IPS-15b (cell line): Measurements from ENCODE around the gene CPXM2.

Source experiments
- H3K27me3 ChIP-seq: one replicate; pipeline ENCODE4 v1.6.1; 2013; ENCODE audit warnings: low read length; ENCODE audit not compliant: control insufficient read depth, insufficient read depth
- H3K36me3 ChIP-seq: one replicate; pipeline ENCODE4 v1.6.1; 2013; ENCODE audit warnings: low read length; ENCODE audit not compliant: control insufficient read depth, insufficient read depth
- H3K4me1 ChIP-seq: one replicate; pipeline ENCODE4 v1.6.1; 2013; ENCODE audit warnings: mild to moderate bottlenecking, low read length; ENCODE audit not compliant: control insufficient read depth, insufficient read depth
- H3K4me3 ChIP-seq: one replicate; pipeline ENCODE4 v1.5.1; 2013; ENCODE audit warnings: low read depth, low read length
- H3K9ac ChIP-seq: one replicate; pipeline ENCODE4 v1.6.1; 2013; ENCODE audit warnings: low read depth, mild to moderate bottlenecking, low read length
- H3K9me3 ChIP-seq: one replicate; pipeline ENCODE4 v1.6.1; 2013; ENCODE audit warnings: mild to moderate bottlenecking, low read length; ENCODE audit not compliant: control insufficient read depth, insufficient read depth

Gene CPXM2

DNA sequence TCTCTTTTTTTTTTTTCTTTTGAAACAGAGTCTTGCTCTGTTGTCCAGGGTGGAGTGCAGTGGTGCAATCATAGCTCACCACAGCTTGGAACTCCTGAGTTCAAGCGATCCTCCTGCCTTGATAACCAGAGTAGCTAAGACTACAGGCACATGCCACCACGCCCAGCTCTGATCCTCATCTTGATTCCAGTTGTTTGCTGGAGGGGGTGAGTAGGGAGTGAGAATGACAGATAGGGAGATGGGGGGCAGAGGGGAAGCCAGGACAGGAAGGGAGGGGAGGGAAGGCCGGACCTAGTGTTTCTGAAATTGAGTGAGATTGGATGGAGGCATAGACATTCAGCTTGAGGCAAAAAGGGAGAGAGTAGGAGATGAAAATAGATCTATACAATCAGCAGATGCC is 25.2 kb upstream of the CPXM2 start:
- H3K9ac ChIP-seq: no peak overlapping the region
- H3K4me1 ChIP-seq: peaks cover 2% of the 10 kb centered on the region
- no peak overlapping the region for H3K4me3 ChIP-seq
- no peaks in the 10 kb centered on the region for H3K27me3 ChIP-seq
- no peaks in the 10 kb centered on the region for H3K36me3 ChIP-seq
- H3K9me3 ChIP-seq: peaks cover 2% of the 10 kb centered on the region

DNA sequence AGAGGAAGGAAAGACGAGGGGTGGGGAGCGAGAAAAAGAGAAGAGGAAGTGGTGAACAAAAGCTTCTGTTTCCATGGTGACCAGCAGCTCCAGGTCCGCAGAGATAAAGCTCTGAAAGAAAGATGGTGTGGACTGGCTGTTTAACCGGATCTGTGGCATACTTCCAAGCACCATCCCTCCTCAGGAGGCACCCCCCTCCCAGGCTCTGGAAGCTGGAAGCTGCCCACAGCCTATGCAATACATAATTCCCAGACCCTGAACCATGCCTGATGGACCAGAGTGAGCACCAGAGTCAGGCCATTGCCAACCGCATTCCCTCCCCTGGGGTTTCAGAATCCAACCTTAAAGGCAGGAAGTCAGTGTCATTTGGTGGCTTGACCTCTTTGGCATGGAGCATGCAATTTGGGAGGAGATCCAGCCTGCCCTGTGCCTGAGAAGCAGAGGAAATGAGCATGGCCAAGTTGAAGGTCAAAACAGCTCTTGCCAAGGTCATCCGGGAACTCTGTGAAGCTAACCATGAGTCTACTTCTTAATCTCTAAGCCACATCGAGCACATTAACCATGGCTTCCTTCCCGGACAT is 22.2 kb upstream of the CPXM2 start:
- no peaks in the 10 kb centered on the region for H3K36me3 ChIP-seq
- H3K4me3 ChIP-seq: no peak overlapping the region
- no peak overlapping the region for H3K9ac ChIP-seq
- H3K4me1 ChIP-seq: peaks cover 2% of the 10 kb centered on the region
- H3K27me3 ChIP-seq: no peaks in the 10 kb centered on the region
- H3K9me3 ChIP-seq: peaks cover 2% of the 10 kb centered on the region

DNA sequence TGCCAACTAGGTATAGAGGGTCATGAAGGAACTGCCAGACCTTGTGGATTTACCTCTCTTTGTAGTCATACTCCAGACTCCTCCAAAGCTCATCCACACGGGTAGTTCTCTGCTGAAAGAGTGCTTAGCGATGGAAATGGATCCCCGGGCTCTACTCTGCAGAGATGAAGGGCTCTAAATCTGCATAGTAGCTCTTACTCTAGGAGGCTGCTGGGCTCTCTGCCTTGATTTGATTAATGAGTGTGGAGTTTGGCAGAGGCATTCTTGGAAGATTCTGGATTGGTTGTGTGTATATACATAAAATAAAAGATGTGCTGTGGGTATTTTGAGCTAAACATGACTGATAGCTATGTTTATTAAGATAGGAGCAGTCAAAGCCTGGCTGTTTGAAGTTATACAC is 21.3 kb upstream of the CPXM2 start:
- Histone ChIP-seq H3K4me3 (no peak overlapping the region), H3K9ac (no peak overlapping the region), H3K36me3 (no peaks in the 10 kb centered on the region), H3K9me3 (no peaks in the 10 kb centered on the region), H3K4me1 (peaks cover 2% of the 10 kb centered on the region), H3K27me3 (no peaks in the 10 kb centered on the region)

DNA sequence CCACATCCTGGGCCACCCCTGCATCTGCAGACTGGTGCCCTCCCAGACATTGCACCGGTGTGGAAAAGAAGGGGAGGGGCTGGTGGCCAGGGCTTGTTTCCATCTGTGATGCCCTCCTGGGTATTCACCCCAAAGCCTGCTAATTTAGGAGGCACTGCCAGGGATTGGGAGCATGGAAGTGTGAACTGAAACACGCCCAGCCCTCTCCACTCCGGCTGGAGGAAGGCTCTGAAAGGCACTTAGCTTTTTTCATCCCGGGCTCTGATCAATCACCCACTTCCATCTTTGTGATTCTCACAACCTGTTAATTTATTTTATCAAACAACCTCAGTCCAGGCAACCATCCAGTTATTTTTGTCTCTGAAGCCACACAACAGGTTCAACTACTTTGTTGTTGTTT is 20.9 kb upstream of the CPXM2 start:
- H3K36me3 ChIP-seq: no peaks in the 10 kb centered on the region
- H3K4me1 ChIP-seq: peaks cover 2% of the 10 kb centered on the region
- no peaks in the 10 kb centered on the region for H3K27me3 ChIP-seq
- no peak overlapping the region for H3K9ac ChIP-seq
- no peak overlapping the region for H3K4me3 ChIP-seq
- no peaks in the 10 kb centered on the region for H3K9me3 ChIP-seq

DNA sequence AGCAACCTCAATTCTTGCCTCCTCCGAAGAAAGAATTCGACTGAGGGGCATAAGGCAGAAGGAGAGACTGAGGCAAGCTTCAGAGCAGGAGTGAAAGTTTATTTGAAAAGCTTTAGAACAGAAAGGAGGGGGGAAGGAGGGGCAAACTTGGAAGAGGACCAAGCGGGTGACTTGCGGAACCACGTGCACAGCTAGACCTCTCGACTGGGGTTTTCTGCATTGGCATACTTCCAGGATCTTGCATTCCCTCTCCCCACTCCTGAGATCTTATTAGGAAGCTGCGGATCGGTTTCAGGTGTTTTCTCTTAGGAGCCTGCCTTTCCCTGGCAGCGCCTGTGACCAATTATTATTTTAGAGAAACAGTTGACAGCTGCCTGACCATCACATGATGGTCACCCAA is 20.3 kb upstream of the CPXM2 start:
- no peak overlapping the region for H3K4me3 ChIP-seq
- H3K9me3 ChIP-seq: no peaks in the 10 kb centered on the region
- no peaks in the 10 kb centered on the region for H3K36me3 ChIP-seq
- H3K4me1 ChIP-seq: peaks cover 5% of the 10 kb centered on the region
- H3K27me3 ChIP-seq: peaks cover under 1% of the 10 kb centered on the region
- no peak overlapping the region for H3K9ac ChIP-seq

DNA sequence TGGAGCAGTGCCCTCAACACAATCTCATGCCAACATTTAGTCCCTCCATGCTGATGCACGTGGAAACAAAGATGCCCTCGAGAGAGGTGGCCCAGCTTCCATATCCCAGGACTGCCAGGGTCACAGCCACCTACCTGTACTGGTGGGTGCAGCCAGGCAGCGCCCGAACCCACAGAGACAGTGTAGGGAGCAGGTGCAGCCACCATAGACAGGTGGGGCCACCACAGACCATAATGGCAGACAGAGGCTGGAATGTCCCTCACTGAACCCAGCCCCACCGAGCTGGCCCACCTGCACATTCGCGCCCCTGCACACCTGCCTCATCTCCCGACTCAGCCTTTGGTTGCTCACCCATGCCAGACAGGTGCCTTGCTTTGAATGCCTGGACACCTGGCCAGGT is 18.3 kb upstream of the CPXM2 start:
- no peaks in the 10 kb centered on the region for H3K9me3 ChIP-seq
- H3K27me3 ChIP-seq: peaks cover 3% of the 10 kb centered on the region

DNA sequence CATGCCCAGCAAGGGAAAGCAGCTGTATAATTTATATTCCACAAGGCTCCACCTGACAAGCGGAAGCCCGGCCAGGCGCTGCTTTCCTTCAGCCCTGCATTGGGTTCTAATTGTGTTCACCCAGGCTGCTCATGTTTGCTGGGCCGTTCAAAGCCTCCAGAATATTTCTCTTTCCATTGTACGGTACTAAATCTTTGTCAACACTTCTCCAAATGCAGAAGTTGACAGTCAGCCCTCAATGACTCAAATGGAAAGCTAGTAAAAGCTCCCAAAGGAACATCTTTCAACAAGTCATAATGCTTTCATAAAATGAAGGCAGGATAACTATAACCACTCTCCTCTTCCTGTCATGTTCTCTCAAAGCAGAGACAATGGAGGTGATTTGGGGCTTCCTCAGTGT is 17.8 kb upstream of the CPXM2 start:
- Histone ChIP-seq H3K9me3 (no peaks in the 10 kb centered on the region), H3K36me3 (no peaks in the 10 kb centered on the region), H3K4me1 (peaks cover 9% of the 10 kb centered on the region), H3K27me3 (peaks cover 3% of the 10 kb centered on the region), H3K9ac (no peak overlapping the region), H3K4me3 (no peak overlapping the region)

More for the DNA sequence above, 18.3 kb upstream of the CPXM2 start:
- Histone ChIP-seq H3K4me1 (peaks cover 9% of the 10 kb centered on the region), H3K36me3 (no peaks in the 10 kb centered on the region), H3K9ac (no peak overlapping the region), H3K4me3 (no peak overlapping the region)

DNA sequence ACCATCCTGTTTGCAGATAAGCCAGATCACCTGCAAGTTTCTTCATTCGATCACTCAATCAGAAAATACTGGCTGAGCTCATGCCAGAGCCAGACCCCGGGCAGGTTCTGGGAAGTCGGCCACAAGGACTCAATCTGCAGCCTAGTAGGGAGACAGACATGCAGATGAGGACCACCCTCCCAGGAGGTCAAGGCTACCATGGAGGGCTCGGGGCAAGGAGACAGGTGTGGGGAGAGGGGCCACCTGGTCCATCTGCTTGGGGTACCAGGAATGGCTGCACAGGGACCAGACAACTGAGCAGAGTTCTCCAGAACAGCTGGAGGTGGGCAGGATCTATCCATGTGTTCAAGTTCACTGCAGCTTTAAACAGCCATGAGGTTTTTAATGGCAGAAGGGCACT is 16.8 kb upstream of the CPXM2 start:
- H3K9me3 ChIP-seq: no peaks in the 10 kb centered on the region
- no peaks in the 10 kb centered on the region for H3K36me3 ChIP-seq
- peaks cover 3% of the 10 kb centered on the region for H3K27me3 ChIP-seq
- no peak overlapping the region for H3K4me3 ChIP-seq
- peaks cover 9% of the 10 kb centered on the region for H3K4me1 ChIP-seq
- no peak overlapping the region for H3K9ac ChIP-seq

DNA sequence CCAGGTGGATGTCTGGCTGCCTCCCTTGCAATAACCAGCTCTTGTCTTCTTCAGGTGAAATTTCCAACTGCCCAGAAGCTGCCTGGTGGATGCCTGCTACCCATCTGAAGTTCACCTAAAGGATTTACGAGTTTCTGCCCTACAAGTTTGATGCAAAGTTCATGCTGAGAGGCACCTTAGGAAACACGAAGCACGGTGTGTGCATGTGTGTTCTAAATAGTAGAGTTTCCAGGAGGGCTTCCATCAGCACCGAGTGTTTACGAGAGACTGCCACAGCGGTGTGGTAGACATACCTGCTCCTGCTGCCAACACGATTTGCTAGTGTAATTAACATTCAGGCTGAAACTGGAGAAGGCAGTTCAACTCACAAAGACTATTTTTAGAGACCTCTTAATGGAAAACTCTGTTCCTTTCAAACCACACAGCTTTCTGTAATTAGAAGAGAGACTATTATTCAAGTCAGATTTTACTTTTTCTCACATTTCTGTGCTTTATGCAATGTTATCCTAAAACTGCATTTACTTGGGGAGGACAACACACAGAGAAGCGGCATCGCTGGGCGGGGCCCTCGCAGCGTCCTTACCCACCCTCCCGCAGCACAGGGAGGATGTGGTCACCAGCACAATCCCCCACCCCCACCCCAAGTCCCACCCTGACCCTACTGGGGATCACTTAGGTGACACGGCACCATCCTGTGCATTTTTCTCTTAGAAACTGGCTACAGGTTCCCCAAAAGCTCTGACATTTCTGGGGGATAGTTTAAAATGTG is 15.5 kb upstream of the CPXM2 start:
- H3K9ac ChIP-seq: no peak overlapping the region
- peaks cover 9% of the 10 kb centered on the region for H3K4me1 ChIP-seq
- H3K4me3 ChIP-seq: no peak overlapping the region
- H3K36me3 ChIP-seq: no peaks in the 10 kb centered on the region
- no peaks in the 10 kb centered on the region for H3K9me3 ChIP-seq
- peaks cover 3% of the 10 kb centered on the region for H3K27me3 ChIP-seq

DNA sequence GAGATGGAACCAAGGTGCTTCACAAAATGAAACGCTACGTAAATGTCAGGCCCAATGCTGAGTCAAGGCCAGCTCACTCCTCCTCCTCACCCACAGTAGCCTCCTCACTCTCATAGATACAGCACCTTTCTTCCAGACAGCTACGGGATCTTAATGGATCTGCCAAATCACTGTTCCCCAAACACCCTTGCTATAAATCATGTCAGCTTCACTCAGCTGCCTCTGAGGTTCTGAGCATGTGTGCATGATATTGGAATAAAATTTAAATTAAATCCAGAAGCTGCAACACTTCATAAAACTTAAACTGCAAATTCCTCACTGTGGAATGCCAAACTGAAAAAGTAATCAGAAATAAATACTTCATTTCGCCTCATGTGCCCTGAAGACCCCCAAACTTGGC is 14.7 kb upstream of the CPXM2 start:
- H3K4me1 ChIP-seq: peaks cover 9% of the 10 kb centered on the region
- H3K36me3 ChIP-seq: no peaks in the 10 kb centered on the region
- no peak overlapping the region for H3K9ac ChIP-seq
- no peaks in the 10 kb centered on the region for H3K9me3 ChIP-seq
- H3K27me3 ChIP-seq: peaks cover 3% of the 10 kb centered on the region
- no peak overlapping the region for H3K4me3 ChIP-seq

DNA sequence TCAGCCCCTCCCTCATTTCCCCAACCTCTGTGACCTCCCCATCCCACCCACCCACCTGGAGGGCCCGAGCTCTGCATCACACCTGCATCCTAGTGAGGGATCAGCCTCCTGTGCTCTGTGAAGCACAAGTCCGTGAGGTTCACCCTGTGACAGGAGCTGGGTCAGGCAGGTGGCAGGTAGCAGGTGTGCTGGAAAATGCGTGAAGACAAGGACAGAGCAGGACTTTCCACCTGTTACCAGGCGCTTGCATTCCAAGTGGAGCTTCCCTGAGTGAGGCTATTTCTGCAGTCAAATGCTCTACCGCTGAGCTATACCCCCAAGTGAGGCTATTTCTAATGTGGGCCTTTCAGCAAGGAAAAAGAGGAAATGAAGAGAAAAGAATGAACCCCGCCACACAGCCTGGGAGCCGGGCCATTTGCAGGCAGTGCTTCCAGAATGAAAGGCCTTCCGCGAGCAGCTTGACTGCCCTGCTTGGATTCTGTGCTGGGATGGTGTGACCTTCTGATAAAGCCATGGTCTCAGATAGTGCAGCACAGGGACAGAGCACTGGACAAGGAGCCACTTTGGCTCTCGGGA is 13.3 kb upstream of the CPXM2 start:
- H3K36me3 ChIP-seq: no peaks in the 10 kb centered on the region
- peak overlapping the region; percentile 24 for H3K9ac ChIP-seq
- H3K9me3 ChIP-seq: no peaks in the 10 kb centered on the region
- H3K4me1 ChIP-seq: peaks cover 9% of the 10 kb centered on the region
- no peak overlapping the region for H3K4me3 ChIP-seq
- peaks cover 3% of the 10 kb centered on the region for H3K27me3 ChIP-seq

DNA sequence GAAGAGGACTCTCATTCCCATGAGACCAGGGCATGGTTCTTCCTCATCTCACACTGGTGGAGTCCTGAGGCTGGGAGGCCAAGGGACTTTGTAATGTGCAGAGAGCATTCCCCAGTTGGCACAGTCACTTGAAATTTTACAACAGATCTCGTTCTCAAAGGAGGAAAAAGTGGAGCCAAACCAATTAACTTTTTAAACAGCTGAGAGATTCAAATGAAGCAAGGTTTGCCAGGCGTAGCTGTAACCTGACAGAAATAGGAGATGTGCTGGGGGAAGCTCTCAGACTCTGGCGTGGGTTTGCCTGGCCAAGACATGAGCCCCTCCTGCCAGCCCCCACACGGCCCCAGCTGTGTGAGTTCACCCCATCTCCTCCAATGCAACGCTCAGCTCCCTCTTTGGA is 12.0 kb upstream of the CPXM2 start:
- H3K36me3 ChIP-seq: no peaks in the 10 kb centered on the region
- H3K4me1 ChIP-seq: peaks cover 9% of the 10 kb centered on the region
- H3K9ac ChIP-seq: no peak overlapping the region
- no peak overlapping the region for H3K4me3 ChIP-seq
- H3K9me3 ChIP-seq: no peaks in the 10 kb centered on the region
- H3K27me3 ChIP-seq: peaks cover 3% of the 10 kb centered on the region
